Measurements from ENCODE around the gene SUSD4.

SUSD4 gene

DNA sequence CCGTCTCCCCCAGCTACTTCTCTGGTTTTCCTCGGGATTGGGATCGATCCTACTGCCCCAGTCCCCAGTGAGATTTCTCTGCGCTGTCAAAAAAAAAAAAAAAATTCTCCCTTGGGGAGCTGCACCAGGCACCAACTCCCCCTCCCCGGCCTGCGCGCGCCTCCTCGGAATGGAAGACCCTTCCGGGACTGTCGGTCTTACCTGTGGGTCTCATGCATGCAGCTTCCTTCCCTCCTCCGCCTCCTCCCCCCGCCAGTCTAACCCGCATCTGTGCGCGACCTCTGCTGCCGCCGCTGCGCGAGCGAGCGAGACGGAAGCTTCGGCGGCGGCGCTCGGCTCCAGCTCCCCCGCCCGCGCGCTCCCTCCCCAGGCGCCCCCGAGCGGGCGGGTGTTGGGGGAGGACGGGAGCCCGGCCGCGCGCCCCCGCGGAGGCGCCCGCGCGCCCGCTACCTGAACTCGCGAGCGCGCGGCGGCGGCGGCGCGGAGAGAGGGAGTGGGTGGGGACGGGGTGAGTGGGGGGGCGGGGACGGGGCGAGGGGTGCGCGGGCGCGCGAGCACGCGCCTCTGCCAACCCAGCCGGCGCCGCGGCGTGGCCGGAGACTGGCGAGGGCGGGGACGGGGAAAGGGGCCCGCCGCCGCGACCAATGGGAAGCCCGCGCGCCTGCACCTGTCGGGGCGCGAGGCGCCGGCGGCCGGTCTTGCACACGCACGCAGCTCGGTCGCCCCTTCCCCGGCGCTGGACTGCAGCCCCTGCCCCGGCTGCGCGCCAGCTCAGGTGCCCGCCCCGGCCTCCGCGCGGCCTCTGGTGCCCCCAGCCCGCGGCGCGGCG lies at the start of gene SUSD4:
SUSD4 (minus strand) TSS at position 321 of the 829 bp plus-strand sequence. CDS start 751 bp downstream, outside the sequence.
- DNase-seq (ENCODE audit: low read depth) = no peak
- no peak for TF ChIP-seq CTCF (IDR thresholded peaks at IDR 0.05; ENCODE audit: low read depth, low read length, missing control alignments)
- peak within 1 kb of the TSS; percentile 38 for H3K4me3 ChIP-seq (ENCODE audit: low read depth, low read length)
- in situ Hi-C loops (cut with HindIII; ENCODE audit: low sequenced_read_pairs) = loop anchor here (5.0 kb wide), 2 partner anchors 78 to 232 kb away; no protein-coding TSS in a partner anchor

DNA sequence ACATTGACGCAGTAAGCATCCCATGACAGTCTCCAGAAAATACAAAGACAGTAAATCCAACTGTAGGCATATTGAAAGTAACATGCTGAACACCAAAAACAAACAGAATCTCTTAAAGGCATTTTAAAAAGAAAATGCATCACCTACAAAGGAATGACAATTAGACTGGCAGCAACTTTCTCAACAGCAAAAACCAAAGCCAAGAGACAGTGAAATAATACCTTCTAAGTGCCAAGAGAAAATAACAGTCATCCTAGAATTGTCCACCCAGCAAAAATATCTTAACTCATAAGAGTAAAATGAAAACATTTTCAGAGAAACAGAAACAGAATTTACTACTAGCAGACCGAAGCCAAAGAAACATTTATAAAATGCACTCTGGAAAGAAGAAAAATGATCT lies 49.2 kb upstream of the SUSD4 start:
- H3K4me3 ChIP-seq (ENCODE audit: low read depth, low read length) = no peak overlapping the region
- TF ChIP-seq CTCF (IDR thresholded peaks at IDR 0.05; ENCODE audit: low read depth, low read length, missing control alignments) = no peak
- in situ Hi-C loops (cut with HindIII; ENCODE audit: low sequenced_read_pairs) = no loop called here
- DNase-seq (ENCODE audit: low read depth) = no peak

- in situ Hi-C loops (cut with HindIII; ENCODE audit: low sequenced_read_pairs) = no loop called here
- no peak for DNase-seq (ENCODE audit: low read depth)
- H3K4me3 ChIP-seq (ENCODE audit: low read depth, low read length) = no peak overlapping the region
- TF ChIP-seq CTCF (IDR thresholded peaks at IDR 0.05; ENCODE audit: low read depth, low read length, missing control alignments) = no peak
These were observed 47.7 kb upstream of the SUSD4 start for GRCh38 chr1:223411710-223412109.

GRCh38 chr1:223411309-223411708 lies 47.3 kb upstream of the SUSD4 start:
- DNase-seq (ENCODE audit: low read depth) = peak; percentile 54
- in situ Hi-C loops (cut with HindIII; ENCODE audit: low sequenced_read_pairs) = no loop called here
- no peak for TF ChIP-seq CTCF (IDR thresholded peaks at IDR 0.05; ENCODE audit: low read depth, low read length, missing control alignments)
- H3K4me3 ChIP-seq (ENCODE audit: low read depth, low read length) = no peak overlapping the region

- no peak for DNase-seq (ENCODE audit: low read depth)
- H3K4me3 ChIP-seq (ENCODE audit: low read depth, low read length) = no peak overlapping the region
- TF ChIP-seq CTCF (IDR thresholded peaks at IDR 0.05; ENCODE audit: low read depth, low read length, missing control alignments) = no peak
- in situ Hi-C loops (cut with HindIII; ENCODE audit: low sequenced_read_pairs) = no loop called here
These were observed 46.1 kb upstream of the SUSD4 start for GRCh38 chr1:223410036-223410435.

DNA sequence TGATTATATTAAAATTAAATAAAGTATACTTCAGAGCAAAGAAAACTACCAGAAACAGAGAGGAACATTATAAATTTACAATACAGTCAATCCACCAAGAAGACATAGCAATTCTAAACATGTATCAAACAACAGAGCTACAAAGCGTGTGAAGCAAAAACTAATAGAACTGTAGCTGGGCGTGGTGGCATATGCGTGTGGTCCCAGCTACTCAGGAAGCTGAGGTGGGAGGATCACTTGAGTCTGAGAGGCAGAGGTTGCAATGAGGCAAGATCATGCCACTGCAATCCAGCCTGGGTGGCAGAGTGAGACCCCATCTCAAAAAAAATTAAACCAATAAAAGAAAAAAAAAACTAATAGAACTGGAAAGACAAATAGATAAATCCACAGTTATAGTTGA lies 41.5 kb upstream of the SUSD4 start:
- TF ChIP-seq CTCF (IDR thresholded peaks at IDR 0.05; ENCODE audit: low read depth, low read length, missing control alignments) = no peak
- in situ Hi-C loops (cut with HindIII; ENCODE audit: low sequenced_read_pairs) = no loop called here
- DNase-seq (ENCODE audit: low read depth) = no peak
- no peak overlapping the region for H3K4me3 ChIP-seq (ENCODE audit: low read depth, low read length)

All from astrocyte of the cerebellum (primary cell).